WI38 (cell line): ENCODE results near the gene HLA-DQA1.
"Not testable (repeated sequence)": the region's sequence is repeated elsewhere in the genome, so short reads cannot be mapped to it uniquely, and the experiment has no call there.

Source experiments
- H3K4me3 ChIP-seq: 2 replicates; pipeline ENCODE4 v1.5.1; 2011; ENCODE audit warnings: low read depth, mild to moderate bottlenecking, control low read depth, low read length
- TF ChIP-seq, protein P1 (sequence below): IDR thresholded peaks from 2 replicates; pipeline ENCODE4 v1.5.1; 2012; ENCODE audit warnings: low read depth, mild to moderate bottlenecking, control low read depth, low read length

The HLA-DQA1 gene

DNA sequence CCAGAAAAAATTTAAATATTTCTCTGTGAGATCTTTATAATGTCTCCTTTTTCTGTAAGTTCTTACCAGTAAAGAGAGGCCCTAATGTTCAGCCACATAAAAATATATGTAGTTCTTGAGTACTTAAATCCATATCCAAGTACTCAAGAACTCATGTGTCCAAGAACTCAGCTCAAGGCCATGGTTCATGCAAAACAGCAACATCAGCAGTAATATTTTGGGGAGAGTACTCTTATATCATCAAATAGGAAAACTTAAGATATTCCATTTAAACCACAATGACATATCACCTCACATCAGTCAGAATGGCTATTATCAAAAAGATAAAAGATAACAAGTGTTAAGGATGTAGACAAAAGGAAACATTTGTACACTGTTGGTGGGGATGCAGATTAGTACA is 32.7 kb downstream of the HLA-DQA1 start:
- TF ChIP-seq, protein P1, sequence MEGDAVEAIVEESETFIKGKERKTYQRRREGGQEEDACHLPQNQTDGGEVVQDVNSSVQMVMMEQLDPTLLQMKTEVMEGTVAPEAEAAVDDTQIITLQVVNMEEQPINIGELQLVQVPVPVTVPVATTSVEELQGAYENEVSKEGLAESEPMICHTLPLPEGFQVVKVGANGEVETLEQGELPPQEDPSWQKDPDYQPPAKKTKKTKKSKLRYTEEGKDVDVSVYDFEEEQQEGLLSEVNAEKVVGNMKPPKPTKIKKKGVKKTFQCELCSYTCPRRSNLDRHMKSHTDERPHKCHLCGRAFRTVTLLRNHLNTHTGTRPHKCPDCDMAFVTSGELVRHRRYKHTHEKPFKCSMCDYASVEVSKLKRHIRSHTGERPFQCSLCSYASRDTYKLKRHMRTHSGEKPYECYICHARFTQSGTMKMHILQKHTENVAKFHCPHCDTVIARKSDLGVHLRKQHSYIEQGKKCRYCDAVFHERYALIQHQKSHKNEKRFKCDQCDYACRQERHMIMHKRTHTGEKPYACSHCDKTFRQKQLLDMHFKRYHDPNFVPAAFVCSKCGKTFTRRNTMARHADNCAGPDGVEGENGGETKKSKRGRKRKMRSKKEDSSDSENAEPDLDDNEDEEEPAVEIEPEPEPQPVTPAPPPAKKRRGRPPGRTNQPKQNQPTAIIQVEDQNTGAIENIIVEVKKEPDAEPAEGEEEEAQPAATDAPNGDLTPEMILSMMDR: no peak
- no peak overlapping the region for H3K4me3 ChIP-seq

DNA sequence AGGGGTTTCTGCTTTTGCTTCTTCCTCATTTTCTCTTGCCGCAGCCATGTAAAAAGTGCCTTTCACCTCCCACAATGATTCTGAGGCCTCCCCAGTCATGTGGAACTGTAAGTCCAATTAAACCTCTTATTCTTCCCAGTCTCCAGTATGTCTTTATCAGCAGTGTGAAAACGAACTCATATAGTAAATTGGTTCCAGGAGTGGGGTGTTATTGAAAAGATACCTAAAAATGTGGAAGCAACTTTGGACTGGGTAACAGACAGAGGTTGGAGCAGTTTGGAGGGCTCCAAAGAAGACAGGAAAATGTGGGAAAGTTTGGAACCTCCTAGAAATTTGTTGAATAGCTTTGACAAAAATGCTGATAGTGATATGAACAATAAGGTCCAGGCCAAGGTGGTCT is 34.7 kb downstream of the HLA-DQA1 start:
- not testable (repeated sequence) for H3K4me3 ChIP-seq

DNA sequence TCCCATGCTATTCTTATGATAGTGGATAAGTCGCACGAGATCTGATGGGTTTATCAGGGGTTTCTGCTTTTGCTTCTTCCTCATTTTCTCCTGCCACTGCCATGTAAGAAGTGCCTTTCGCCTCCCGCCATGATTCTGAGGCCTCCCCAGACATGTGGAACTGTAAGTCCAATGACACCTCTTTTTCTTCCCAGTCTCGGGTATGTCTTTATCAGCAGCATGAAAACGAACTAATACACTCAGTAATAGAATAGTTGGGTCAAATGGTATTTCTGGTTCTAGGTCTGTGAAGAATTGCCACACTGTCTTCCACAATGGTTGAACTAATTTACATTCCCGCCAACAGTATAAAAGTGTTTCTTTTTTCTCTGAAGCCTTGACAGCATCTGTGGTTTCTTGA is 36.9 kb downstream of the HLA-DQA1 start:
- not testable (repeated sequence) for H3K4me3 ChIP-seq

DNA sequence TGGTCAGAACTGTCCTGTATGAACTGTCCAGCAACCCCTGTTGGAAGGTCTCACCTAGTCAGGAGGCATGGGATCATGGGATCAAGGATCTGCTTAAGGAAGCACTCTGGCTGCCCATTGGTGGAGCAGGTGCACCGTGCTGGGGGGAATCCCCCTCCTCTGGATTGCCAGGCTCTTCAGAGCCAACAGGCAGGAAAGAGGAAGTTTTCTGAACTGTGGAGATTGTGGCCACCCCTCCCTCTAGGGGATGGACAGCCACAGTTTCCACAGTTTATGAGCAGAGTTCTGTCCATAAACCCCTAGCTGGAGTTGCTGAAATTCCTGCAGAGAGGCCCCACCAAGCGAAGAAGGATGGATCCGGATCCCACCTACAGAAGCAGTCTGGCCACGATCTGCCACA is 42.3 kb downstream of the HLA-DQA1 start:
- H3K4me3 ChIP-seq: no peak overlapping the region
- TF ChIP-seq, protein P1: no peak

DNA sequence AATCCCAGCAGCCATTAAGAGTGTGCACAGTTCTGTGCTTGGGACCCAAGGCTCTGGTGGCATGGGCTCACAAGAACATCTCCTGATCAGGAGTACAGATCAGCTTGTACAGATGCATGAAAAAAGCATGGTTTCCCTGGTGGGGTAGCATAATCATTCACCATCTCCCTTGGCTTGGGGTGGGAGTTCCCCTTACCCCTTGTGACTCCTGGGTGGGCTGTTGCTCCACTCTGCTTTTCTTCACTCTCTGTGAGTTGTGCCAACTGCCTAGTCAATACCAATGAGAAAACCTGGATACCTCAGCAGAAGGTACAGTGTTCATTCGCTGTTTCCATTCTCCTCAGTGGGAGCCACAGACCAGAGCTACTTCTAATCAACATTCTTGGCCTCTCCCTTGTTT is 42.8 kb downstream of the HLA-DQA1 start:
- H3K4me3 ChIP-seq: no peak overlapping the region
- TF ChIP-seq, protein P1: no peak

DNA sequence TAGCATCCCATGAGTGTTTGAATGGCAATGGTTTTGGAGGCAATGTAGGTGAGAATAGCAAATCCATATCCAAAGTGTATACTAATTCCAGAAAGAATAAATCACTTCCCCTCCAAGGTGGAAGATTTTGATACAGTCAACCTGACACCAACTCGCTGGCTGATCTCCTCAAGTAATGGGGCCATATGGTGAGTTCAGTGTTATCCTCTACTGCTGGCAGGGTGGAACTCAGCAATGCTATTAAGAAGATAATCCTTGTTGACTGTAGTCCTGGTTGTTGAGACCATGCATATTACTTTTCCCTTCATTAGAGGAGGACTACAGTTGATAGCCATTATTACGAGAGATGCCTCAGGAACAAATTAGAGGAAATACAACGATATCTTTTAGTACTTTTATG is 47.0 kb downstream of the HLA-DQA1 start:
- TF ChIP-seq, protein P1: no peak
- no peak overlapping the region for H3K4me3 ChIP-seq

DNA sequence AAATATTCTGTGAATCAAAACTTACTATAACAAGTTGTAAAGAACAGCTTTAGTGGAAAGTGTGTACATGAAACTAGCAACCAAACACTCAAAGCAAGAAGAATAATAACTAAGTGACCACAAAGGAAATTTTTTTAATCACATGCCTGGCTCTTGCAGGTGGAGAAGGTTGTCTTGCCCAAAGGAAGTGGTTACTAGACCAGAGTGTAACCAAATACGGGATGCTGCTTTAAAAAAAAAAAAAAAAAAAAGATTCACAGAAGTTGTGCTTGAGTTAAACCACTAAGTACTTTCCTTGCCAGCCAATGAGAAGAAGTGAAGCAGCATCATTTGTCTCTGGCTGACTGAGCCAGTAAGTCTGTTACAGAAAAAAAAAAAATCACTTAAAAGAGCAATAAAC is 48.4 kb downstream of the HLA-DQA1 start:
- no peak overlapping the region for H3K4me3 ChIP-seq
- TF ChIP-seq, protein P1: no peak

DNA sequence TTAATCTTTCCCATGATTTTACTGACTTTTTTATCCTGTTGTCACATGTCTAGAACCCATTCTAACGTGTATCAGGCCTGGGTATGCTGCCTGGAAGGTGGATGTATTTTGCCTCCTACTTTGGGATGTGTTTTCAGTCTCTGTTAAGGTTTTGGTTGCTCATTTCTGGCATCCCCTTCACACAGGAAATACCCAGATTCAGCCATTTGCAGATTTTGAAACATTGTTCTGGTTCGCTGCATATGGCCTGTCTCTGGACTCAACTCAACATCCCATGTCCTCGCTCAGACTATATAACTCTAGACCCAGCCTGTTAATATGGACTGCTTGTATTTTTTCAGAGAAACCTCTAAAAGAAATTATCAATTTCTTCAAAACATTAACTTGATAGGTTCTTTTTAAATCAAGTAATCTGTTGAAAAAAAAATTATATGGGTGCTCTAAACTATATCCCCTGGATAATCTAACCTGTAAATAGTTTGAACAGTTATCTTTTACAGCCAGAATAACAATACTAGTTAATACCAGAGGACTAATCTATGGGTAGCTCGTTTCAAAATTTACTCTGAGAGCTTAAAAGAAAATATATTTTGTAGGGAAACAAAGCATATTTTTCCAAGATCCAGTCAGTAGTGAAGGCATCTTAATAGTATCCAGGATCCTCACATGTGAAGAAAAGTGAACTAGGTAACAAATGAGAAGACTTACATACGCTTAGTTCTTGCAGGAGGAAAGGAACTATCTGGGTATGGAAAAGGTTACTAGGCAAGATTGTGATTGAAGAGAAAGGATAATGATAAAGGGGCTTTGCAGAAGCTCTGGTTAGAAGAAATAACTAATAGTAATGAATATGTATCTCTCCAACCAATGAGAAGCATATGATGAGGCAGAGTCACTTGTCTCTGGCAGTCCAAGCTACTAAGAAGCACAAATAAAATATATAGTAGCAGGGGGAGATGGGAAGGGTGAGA is 52.6 kb downstream of the HLA-DQA1 start:
- TF ChIP-seq, protein P1: no peak
- no peak overlapping the region for H3K4me3 ChIP-seq
